GM18502 (cell line): Measurements from ENCODE around the gene CTNNA2.
"Not testable (repeated sequence)": the region's sequence is repeated elsewhere in the genome, so short reads cannot be mapped to it uniquely, and the experiment has no call there.

Experiments used
- ATAC-seq: cut with Tn5 transposase; IDR thresholded peaks from one replicate; pipeline ENCODE4 v1.9.1; 2021; ENCODE audit warnings: mild to moderate bottlenecking; ENCODE audit not compliant: unreplicated experiment, poor library complexity

CTNNA2 gene

GRCh38 chr2:80166483-80167171 lies 653.8 kb downstream of the CTNNA2 start:
- no peak for ATAC-seq

GRCh38 chr2:80167284-80167808 lies 654.5 kb downstream of the CTNNA2 start:
- ATAC-seq: no peak

GRCh38 chr2:80168037-80168436 lies 655.2 kb downstream of the CTNNA2 start:
- ATAC-seq: no peak

- no peak for ATAC-seq
Observed at GRCh38 chr2:80168801-80169200, 656.0 kb downstream of the CTNNA2 start.

- no peak for ATAC-seq
Observed at GRCh38 chr2:80169811-80170594, 657.2 kb downstream of the CTNNA2 start.

GRCh38 chr2:80185091-80185490 lies 672.2 kb downstream of the CTNNA2 start:
- ATAC-seq: no peak

GRCh38 chr2:80186262-80186661 lies 673.4 kb downstream of the CTNNA2 start:
- ATAC-seq: no peak

GRCh38 chr2:80187156-80187555 lies 674.3 kb downstream of the CTNNA2 start:
- ATAC-seq: no peak

- ATAC-seq: no peak
Observed at GRCh38 chr2:80190166-80190565, 677.3 kb downstream of the CTNNA2 start.

GRCh38 chr2:80193566-80193965 lies 680.7 kb downstream of the CTNNA2 start:
- no peak for ATAC-seq

- ATAC-seq: no peak
Observed at GRCh38 chr2:80195034-80195433, 682.2 kb downstream of the CTNNA2 start.

- no peak for ATAC-seq
Observed at GRCh38 chr2:80198042-80198441, 685.2 kb downstream of the CTNNA2 start.

- ATAC-seq: no peak
Observed at GRCh38 chr2:80199504-80199903, 686.7 kb downstream of the CTNNA2 start.

- not testable (repeated sequence) for ATAC-seq
Observed at GRCh38 chr2:80203929-80204328, 691.1 kb downstream of the CTNNA2 start.

- no peak for ATAC-seq
Observed at GRCh38 chr2:80205498-80205897, 692.6 kb downstream of the CTNNA2 start.

- no peak for ATAC-seq
Observed at GRCh38 chr2:80209458-80209857, 696.6 kb downstream of the CTNNA2 start.

- no peak for ATAC-seq
Observed at GRCh38 chr2:80217446-80217845, 704.6 kb downstream of the CTNNA2 start.

- ATAC-seq: no peak
Observed at GRCh38 chr2:80222644-80223043, 709.8 kb downstream of the CTNNA2 start.

GRCh38 chr2:80231421-80231820 lies 718.6 kb downstream of the CTNNA2 start:
- no peak for ATAC-seq

GRCh38 chr2:80233333-80233732 lies 720.5 kb downstream of the CTNNA2 start:
- no peak for ATAC-seq

- no peak for ATAC-seq
Observed at GRCh38 chr2:80238692-80239469, 726.0 kb downstream of the CTNNA2 start.
